ENCODE data around the gene ZNF85.
"Not testable (repeated sequence)": the region's sequence is repeated elsewhere in the genome, so short reads cannot be mapped to it uniquely, and the experiment has no call there.

The ZNF85 gene

GRCh38 chr19:20923077-20923871 is at the start of gene ZNF85:
Gene ZNF85, plus strand, starts transcription at chr19:20923251. Its CDS starts 150 bp downstream, at chr19:20923401.
- in situ Hi-C loops (cut with MboI; ENCODE audit: low pct_unique_long_range_greater_than_20kb, low sequenced_read_pairs, unreplicated experiment): no loop called here
- peak; percentile 78 for DNase-seq (ENCODE audit: low spot score)
- TF ChIP-seq, protein P1, sequence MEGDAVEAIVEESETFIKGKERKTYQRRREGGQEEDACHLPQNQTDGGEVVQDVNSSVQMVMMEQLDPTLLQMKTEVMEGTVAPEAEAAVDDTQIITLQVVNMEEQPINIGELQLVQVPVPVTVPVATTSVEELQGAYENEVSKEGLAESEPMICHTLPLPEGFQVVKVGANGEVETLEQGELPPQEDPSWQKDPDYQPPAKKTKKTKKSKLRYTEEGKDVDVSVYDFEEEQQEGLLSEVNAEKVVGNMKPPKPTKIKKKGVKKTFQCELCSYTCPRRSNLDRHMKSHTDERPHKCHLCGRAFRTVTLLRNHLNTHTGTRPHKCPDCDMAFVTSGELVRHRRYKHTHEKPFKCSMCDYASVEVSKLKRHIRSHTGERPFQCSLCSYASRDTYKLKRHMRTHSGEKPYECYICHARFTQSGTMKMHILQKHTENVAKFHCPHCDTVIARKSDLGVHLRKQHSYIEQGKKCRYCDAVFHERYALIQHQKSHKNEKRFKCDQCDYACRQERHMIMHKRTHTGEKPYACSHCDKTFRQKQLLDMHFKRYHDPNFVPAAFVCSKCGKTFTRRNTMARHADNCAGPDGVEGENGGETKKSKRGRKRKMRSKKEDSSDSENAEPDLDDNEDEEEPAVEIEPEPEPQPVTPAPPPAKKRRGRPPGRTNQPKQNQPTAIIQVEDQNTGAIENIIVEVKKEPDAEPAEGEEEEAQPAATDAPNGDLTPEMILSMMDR (IDR thresholded peaks at IDR 0.05; ENCODE audit: extremely low read depth, insufficient read depth, missing control alignments): no peak

DNA sequence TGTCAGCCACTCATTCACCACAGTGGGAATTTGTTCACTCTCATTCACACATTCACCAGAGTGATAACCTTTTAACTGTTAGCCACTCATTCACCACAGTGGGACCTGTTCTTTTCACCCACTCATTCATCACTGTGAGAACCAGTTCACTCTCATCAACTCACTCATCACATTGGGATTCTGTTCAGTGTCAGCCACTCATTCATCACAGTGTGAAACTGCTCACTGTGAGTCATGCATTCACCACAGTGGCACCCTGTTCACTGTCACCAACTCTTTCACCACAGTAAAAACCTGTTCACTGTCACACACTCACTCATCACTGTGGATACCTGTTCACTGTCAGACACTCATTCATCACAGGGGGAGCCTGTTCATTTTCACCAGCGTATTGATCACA is 43.5 kb upstream of the ZNF85 start:
- TF ChIP-seq, protein P1 (IDR thresholded peaks at IDR 0.05; ENCODE audit: extremely low read depth, insufficient read depth, missing control alignments): no peak
- no peak for DNase-seq (ENCODE audit: low spot score)
- in situ Hi-C loops (cut with MboI; ENCODE audit: low pct_unique_long_range_greater_than_20kb, low sequenced_read_pairs, unreplicated experiment): no loop called here

DNA sequence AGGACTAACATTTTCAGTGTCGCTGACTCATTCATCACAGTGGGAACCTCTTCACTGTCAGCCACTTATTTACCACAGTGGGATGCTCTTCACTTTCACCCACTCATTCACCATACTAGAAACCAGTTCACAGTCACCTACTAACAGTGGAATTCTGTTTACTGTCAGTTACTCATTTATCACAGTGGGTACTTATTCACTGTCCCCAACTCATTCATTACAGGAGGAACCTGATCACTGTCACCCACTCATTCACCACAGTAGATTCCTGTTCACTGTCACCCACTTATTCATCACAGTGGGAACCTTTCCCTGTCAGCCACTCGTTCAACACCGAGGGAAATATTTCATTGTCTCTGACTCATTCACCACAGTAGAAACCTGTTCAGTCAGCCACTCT is 10.1 kb upstream of the ZNF85 start:
- TF ChIP-seq, protein P1 (IDR thresholded peaks at IDR 0.05; ENCODE audit: extremely low read depth, insufficient read depth, missing control alignments): no peak
- in situ Hi-C loops (cut with MboI; ENCODE audit: low pct_unique_long_range_greater_than_20kb, low sequenced_read_pairs, unreplicated experiment): no loop called here
- no peak for DNase-seq (ENCODE audit: low spot score)

DNA sequence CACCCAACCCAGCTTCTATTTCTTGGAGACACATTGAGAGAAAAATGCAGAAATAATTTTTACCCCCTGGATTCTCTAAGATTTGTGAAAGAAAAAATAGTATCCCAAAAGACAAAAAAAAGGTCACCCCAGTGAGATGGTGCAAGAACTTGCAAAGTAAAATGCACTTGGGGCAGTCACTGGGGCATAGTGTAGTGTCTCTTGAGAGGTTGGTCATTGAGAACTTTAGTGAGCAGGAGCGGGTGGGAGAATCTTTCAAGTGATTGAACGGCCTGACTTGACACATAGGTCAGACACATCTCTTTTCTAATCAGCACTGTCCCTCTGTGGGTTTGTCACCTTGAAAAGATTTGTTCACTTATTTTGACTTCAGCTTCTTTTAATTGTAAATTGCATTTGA is 2.4 kb downstream of the ZNF85 start:
- no peak for DNase-seq (ENCODE audit: low spot score)
- TF ChIP-seq, protein P1 (IDR thresholded peaks at IDR 0.05; ENCODE audit: extremely low read depth, insufficient read depth, missing control alignments): no peak
- in situ Hi-C loops (cut with MboI; ENCODE audit: low pct_unique_long_range_greater_than_20kb, low sequenced_read_pairs, unreplicated experiment): no loop called here

DNA sequence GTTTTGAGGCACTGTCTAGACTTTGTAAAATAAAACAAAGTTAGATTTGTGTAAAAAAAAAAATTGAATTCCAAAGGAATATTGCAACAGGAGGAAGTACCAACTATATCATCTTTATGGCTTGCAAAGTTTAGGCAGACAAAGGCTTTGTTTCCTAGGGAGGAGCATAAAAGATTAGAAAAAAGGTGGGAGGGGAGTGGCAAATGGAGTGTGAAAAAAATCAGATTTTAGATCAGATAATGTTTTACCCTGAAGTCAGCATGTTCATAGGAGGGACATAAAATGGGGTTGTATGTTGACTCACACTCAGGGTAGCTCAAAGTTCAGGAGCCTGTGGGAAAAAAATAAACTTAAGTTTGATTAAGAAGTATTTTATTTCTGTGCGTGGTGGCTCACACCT is 3.7 kb downstream of the ZNF85 start:
- DNase-seq (ENCODE audit: low spot score): no peak
- in situ Hi-C loops (cut with MboI; ENCODE audit: low pct_unique_long_range_greater_than_20kb, low sequenced_read_pairs, unreplicated experiment): no loop called here
- TF ChIP-seq, protein P1 (IDR thresholded peaks at IDR 0.05; ENCODE audit: extremely low read depth, insufficient read depth, missing control alignments): no peak

- in situ Hi-C loops (cut with MboI; ENCODE audit: low pct_unique_long_range_greater_than_20kb, low sequenced_read_pairs, unreplicated experiment): no loop called here
- DNase-seq (ENCODE audit: low spot score): no peak
- TF ChIP-seq, protein P1 (IDR thresholded peaks at IDR 0.05; ENCODE audit: extremely low read depth, insufficient read depth, missing control alignments): no peak
Measured at GRCh38 chr19:20928371-20928770, 5.3 kb downstream of the ZNF85 start.

DNA sequence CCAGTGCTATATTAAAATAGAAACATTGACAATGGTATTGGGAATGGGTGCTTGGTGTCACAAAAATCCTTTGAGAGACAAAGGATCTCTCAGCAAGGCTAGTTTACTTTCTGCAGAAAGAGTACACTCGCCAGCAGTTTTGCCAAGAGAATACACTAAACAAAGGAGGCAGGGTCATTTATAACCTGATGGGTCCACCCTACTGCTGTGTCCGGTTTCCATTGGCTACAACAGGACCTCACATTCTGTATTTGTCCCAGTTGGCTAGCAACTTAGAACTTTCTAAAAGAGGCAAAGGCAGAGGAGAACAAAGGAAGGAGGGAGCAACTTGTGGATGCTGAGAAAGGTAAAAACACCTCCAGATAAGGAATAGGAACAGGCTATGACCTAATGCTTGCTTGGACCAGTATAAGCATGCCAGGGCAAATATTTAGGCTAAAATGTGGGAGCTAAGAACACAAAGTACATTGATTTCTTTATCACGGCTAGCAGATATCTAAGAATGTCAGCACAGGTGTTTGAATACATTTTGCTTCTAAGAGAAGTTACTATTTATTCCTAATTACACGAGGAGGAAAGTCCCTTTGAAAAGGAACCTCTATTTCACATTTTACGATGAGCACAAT is 13.4 kb downstream of the ZNF85 start:
- DNase-seq (ENCODE audit: low spot score); in situ Hi-C loops (cut with MboI; ENCODE audit: low pct_unique_long_range_greater_than_20kb, low sequenced_read_pairs, unreplicated experiment): not testable (repeated sequence)

- in situ Hi-C loops (cut with MboI; ENCODE audit: low pct_unique_long_range_greater_than_20kb, low sequenced_read_pairs, unreplicated experiment); DNase-seq (ENCODE audit: low spot score): not testable (repeated sequence)
Measured at GRCh38 chr19:20952561-20953095, 29.6 kb downstream of the ZNF85 start.

All from GM13977 (cell line).